ENCODE data around the gene STAT5A.

DNA sequence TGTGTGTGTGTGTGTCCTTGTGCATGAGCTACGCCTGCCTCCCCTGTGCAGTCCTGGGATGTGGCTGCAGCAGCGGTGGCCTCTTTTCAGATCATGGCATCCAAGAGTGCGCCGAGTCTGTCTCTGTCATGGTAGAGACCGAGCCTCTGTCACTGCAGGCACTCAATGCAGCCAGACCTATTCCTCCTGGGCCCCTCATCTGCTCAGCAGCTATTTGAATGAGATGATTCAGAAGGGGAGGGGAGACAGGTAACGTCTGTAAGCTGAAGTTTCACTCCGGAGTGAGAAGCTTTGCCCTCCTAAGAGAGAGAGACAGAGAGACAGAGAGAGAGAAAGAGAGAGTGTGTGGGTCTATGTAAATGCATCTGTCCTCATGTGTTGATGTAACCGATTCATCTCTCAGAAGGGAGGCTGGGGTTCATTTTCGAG lies 22.5 kb downstream of the STAT5A start:
- TF ChIP-seq ZNF350 (tag by site-specific recombination; IDR thresholded peaks at IDR 0.05) (no peak), ZBTB7A (tag by site-specific recombination; IDR thresholded peaks at IDR 0.05; ENCODE audit: low read depth) (no peak), ZBTB17 (tag by site-specific recombination; IDR thresholded peaks at IDR 0.05) (no peak), CTCF (tag by site-specific recombination; IDR thresholded peaks at IDR 0.05) (no peak), ZBTB8A (tag by site-specific recombination; IDR thresholded peaks at IDR 0.05) (no peak)
